Choroid plexus epithelial cell (primary cell): Measurements from ENCODE around the gene LHFPL2.

ENCODE experiments used
- DNase-seq: peaks from one replicate; pipeline ENCODE4 v3.0.0-alpha.2; 2010; ENCODE audit warnings: low read depth
- H3K4me3 ChIP-seq: 2 replicates; pipeline ENCODE4 v1.5.1; 2011; ENCODE audit warnings: low read depth, mild to moderate bottlenecking, control low read depth, low read length, moderate library complexity
- TF ChIP-seq, protein P1 (sequence below): conservative IDR thresholded peaks from 2 replicates; pipeline ENCODE4 v1.5.1; 2011; ENCODE audit warnings: low read depth, mild to moderate bottlenecking, control low read depth, inconsistent platforms, low read length, moderate library complexity

LHFPL2 gene

DNA sequence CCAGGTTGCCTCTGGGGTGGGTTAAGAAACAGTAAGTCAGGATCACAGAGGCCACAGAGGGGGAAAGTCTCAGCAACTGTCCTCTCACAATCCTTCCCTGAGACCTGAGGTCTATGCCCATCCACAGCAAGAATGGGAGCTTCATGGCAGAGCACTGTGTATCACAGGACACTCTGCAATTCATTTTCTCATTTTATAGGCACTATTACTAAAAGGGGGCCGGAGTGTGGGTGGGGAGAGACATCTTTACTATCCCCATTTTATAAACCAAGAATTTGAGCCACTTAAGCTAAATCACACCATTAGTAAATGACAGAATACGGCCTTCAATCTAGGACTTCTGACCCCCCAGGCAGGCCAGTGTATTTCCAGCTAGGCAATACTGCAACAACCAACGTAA lies 79.9 kb downstream of the LHFPL2 start:
- H3K4me3 ChIP-seq = no peak overlapping the region
- TF ChIP-seq, protein P1, sequence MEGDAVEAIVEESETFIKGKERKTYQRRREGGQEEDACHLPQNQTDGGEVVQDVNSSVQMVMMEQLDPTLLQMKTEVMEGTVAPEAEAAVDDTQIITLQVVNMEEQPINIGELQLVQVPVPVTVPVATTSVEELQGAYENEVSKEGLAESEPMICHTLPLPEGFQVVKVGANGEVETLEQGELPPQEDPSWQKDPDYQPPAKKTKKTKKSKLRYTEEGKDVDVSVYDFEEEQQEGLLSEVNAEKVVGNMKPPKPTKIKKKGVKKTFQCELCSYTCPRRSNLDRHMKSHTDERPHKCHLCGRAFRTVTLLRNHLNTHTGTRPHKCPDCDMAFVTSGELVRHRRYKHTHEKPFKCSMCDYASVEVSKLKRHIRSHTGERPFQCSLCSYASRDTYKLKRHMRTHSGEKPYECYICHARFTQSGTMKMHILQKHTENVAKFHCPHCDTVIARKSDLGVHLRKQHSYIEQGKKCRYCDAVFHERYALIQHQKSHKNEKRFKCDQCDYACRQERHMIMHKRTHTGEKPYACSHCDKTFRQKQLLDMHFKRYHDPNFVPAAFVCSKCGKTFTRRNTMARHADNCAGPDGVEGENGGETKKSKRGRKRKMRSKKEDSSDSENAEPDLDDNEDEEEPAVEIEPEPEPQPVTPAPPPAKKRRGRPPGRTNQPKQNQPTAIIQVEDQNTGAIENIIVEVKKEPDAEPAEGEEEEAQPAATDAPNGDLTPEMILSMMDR = no peak
- no peak for DNase-seq

DNA sequence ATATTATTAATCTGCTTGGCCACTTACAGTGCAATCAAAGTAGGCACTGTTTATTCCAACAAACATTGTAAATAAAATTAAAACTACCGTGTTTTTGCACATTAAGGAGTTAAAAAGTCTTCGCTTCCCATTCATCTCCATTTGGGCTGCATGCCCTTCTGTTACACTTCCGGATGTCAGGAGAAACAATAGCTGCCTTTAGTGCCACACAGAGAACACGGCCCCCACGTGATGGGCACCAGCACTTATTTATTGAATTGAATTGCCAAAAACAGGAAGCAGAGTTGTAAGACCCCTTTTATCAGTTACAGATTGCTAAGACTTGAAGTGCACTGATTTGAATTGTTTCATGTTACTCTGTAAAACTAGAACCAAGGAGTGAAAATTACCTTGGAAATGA lies 80.4 kb downstream of the LHFPL2 start:
- TF ChIP-seq, protein P1 = no peak
- no peak overlapping the region for H3K4me3 ChIP-seq
- DNase-seq = no peak

DNA sequence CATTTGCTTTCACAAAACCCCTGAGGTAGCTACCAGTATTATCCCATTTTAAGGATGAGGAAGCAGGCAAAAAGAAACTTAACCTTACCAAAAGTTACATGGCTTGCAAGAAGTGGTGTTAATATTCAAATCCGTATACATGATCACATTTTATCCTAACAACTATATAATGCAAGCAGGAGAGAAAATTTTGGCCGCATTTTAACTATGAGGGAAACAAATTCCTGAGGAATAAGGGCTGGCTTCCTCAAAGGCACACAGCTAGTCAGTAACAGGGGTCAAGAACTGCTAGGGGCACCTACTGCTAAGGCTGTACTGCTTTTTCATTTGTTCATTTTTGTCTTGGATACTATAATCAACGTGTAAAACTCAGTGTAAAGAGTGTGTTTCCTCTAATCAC lies 81.0 kb downstream of the LHFPL2 start:
- H3K4me3 ChIP-seq = no peak overlapping the region
- TF ChIP-seq, protein P1 = no peak
- no peak for DNase-seq

DNA sequence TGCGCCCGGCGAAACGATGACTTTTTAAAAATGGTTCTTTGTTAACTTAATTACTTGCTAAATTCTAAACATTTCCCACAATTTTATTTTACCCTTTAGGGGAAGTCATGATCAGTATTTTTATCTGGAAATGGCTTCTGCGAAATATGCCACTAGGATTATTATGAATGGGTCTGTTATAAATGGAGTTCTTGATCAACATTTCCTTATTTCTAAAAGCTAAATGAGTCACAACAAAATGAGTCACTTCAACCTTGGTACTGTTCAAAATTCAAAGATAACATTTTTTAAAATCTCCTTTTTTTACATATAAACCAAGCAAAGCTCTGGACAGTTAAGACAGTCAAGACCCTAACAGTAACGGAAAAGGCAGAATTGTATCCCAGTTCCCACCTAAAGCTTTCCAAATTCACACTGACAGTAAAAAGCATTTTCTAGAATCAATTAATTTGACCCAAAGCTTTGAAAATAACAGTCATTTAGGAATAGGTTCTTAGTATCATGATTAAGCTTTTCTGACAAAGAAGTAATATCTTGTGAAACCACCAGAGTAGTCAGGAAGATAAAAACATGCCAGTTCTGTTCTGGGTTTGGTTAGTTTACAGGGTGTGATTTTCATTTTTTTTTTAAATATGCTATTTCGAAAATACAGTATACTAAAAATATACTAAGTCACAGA lies 81.7 kb downstream of the LHFPL2 start:
- H3K4me3 ChIP-seq = no peak overlapping the region
- TF ChIP-seq, protein P1 = no peak
- peak; percentile 42 for DNase-seq

DNA sequence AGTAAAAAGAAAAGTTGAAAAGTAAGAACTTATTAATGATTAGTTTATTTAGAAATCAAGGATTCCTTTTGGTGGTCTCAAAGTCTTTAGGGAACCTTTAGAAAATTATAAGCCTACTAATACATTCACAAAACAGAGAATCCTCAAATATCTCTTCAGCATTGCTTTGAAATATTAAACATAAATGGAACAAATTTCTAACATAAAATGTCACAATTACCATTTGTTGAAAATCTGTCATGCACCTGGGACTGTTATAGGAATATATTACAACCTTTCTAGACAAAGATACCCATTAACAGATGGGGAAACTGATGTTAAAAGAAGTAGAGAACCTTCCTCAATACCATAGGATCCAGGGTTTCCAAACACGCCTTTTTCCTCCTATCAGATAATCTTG lies 83.2 kb downstream of the LHFPL2 start:
- no peak overlapping the region for H3K4me3 ChIP-seq
- TF ChIP-seq, protein P1 = no peak
- no peak for DNase-seq

DNA sequence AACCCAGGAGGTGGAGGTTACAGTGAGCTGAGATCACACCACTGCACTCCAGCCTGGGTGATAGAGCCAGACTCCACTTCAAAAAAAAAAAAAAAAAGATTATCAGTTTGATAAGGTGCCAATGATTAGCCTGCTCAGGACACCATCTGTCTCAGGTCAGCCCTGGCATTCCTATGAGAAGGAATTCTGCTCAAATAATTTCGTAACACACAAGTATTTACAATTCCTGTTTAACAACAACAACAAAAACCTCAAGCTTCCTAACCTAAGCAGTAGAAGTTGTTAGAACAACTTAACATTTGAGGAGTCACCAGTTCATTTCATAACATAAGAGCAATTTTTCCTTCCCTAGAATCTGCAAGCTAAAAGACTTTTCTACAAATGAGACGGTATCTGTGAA lies 85.0 kb downstream of the LHFPL2 start:
- DNase-seq = no peak
- TF ChIP-seq, protein P1 = no peak
- H3K4me3 ChIP-seq = no peak overlapping the region

DNA sequence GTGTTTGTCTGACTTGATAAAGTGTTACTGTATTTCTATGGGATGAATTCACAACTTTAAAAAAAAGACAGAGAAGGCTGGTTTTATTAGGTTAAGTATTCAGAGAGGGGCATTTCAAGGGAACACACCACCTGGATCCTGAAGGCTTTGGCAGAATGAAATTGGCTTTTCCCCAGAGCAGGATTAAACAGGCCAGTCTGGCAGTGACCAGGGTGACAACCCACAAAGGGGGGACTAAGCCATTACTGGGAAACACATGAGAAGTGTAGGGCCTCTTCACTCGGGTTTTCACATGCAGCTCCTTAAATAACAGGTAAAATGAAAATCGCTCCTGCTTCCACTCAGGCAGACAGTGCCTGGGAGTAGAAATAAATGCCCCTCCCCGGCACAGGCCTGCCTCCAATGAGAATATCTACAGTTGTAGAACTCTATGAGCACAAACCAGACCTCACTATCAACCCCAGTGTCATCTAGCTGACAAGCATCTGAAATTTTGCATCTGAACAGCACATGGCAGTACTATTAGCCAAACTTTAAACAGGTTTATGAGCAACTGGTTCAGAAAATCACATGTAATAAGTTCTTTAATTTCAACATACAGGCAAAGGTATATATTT lies 85.8 kb downstream of the LHFPL2 start:
- TF ChIP-seq, protein P1 = no peak
- H3K4me3 ChIP-seq = no peak overlapping the region
- DNase-seq = no peak
